Epithelial cell of proximal tubule (primary cell): ENCODE results near the gene UBAC1. TPM values are rescaled to one million over a fixed set of nuclear protein-coding genes. Genes with fewer than 3 reads are reported as not detected.

Experiments used
- DNase-seq: peaks from one replicate; pipeline ENCODE4 v3.0.0-alpha.2; 2011; ENCODE audit warnings: low read depth
- H3K4me3 ChIP-seq: 2 replicates; pipeline ENCODE4 v1.5.1; 2011; ENCODE audit warnings: low read depth, mild to moderate bottlenecking, low read length
- total RNA-seq: library from RNA; depleted of rRNA; stranded (reverse); fragments of >200 nt; gene quantifications from 2 replicates; pipeline ENCODE4 v1.2.3, GENCODE V29; 2015
- TF ChIP-seq, protein P1 (sequence below): conservative IDR thresholded peaks from 2 replicates; pipeline ENCODE4 v1.5.1; 2012; ENCODE audit warnings: low read depth, mild to moderate bottlenecking, low read length

UBAC1 gene
- total RNA-seq, 1 donor from 2014 or later = 40.9 TPM

DNA sequence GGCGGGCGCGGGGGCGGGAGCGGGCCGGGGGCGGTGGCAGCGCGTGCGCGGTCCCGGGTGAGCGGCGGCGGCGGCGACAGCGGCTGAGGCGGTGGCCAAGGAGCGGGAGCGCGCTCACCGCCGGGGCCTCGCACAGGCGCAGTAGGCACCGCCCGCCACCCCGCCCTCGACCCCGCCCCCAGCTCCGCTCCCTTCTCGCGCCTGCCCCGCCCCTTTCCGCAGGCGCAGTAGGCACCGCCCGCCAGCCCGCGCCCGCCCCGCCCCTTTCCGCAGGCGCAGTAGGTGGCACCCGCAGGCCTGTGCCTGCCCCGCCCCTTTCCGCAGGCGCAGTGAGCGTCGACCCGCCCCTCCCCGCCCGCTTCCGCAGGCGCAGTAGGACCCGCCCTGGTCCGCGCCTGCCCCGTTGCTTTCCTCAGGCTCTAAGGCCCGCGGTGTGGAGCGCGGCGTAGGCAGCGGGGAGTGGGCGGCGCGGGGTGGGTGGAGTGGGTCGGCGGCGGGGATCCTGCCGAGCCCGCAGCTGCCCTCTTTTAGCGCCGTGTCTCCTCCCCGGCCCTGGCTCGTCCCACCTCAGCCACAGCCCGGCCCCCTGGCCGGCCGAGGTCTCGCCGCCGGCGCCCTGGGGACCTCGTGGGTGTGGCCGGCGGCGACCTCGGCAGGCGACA is 53.6 kb downstream of the UBAC1 start, which contains the start of gene CAMSAP1:
TSS of gene CAMSAP1 (minus strand) at position 116 of the 662 bp plus-strand sequence. CDS start 387 bp downstream, outside the sequence.
- peak within 1 kb of the TSS; percentile 74 for H3K4me3 ChIP-seq
- DNase-seq = no peak
- TF ChIP-seq, protein P1, sequence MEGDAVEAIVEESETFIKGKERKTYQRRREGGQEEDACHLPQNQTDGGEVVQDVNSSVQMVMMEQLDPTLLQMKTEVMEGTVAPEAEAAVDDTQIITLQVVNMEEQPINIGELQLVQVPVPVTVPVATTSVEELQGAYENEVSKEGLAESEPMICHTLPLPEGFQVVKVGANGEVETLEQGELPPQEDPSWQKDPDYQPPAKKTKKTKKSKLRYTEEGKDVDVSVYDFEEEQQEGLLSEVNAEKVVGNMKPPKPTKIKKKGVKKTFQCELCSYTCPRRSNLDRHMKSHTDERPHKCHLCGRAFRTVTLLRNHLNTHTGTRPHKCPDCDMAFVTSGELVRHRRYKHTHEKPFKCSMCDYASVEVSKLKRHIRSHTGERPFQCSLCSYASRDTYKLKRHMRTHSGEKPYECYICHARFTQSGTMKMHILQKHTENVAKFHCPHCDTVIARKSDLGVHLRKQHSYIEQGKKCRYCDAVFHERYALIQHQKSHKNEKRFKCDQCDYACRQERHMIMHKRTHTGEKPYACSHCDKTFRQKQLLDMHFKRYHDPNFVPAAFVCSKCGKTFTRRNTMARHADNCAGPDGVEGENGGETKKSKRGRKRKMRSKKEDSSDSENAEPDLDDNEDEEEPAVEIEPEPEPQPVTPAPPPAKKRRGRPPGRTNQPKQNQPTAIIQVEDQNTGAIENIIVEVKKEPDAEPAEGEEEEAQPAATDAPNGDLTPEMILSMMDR = no peak

DNA sequence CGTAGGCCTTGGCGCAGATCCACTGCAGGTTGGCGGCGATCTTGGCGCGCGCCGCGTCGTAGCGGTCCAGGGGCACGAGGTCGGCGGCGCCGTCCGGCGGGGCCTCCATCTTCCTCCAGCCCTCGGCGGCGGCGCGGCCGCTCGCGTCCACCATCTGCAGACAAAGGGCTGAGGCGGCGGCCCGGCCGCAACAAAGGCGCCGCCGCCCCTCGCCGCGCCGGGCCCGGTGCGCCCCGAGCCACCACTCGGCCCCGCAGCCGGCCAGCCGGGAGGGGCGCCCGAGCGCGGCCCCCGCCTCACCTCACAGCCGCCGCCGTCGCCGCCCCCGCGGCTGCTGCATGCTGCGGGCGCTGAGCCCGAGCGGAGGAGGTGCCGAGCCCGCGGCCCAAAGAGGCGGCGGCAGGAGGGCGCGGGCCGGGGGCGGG is 54.2 kb downstream of the UBAC1 start:
- TF ChIP-seq, protein P1 = no peak
- H3K4me3 ChIP-seq = peak overlapping the region; percentile 61
- DNase-seq = no peak

DNA sequence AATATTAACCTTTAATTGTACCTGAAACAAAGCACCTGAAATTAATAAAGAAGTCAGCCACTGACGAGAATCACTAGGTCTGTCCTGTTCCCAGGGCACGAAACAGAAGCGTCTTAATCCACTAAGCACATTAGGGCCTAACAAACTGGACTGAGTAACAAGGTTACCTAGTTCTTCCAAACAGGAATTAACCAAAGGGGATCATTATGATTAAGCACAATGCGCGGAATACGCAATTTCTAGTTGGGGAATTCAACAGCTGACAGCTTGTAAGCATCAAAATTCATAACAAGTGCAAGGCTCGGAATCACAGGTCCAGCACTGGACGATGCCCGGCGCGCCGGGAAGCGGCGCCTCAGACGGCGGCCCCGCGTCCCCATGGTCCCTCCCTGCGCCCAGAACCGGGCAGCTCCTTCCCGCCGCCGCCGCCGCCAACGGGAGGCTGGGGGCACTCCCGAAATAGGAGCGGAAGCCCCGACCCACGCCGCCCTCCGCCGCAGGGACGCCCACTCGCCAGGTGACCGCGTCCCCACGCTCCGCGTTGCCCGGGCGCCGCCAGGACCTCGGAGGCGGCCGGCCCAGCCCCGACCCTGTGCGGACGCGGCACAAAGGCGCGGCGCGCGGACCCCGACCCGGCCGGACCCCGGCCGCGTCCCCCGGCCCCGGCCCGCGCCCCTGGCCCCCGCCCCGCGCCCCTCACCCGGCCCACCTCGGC is 54.7 kb downstream of the UBAC1 start:
- peak overlapping the region; percentile 61 for H3K4me3 ChIP-seq
- TF ChIP-seq, protein P1 = no peak
- DNase-seq = peak; percentile 39

DNA sequence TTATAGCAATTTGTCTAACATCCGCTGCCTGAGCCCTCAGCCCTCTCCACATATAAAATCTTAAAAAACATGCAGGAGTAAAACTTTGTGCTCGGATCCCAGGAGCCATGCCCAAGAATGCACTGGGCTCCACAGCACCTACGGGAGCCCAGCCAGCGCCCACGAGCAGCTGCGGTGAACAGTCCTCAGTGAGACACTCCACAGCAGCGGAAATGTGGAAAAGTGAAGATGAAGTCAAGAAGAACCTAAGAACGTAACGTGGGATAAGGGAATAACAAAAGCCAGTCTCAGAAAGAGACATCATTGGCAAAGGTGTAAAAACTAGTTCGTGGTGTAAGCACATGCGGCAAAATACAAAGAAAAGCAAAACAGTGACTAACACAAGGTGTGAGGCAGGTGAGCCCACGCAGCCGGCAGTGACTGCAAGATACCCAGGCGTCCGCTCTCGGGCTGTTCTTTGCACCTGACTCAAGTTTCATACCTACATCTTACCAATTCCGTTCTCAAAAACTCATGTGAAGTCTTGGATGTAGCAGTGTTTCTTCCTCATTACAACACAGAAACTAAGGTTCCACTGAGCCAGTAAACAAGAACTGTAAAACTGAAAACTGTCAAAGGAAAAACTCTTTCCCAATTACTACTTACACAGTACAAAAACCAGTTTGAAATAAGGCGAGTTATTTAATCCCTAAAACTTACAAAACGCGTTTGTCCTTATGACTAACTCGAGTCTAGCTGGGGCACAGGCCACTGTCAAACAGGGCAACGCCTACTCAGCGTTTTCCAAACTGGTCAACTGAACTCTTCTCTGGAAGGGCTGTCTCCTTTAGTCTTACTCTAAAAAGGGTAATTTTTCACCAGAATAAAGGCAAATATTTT is 55.6 kb downstream of the UBAC1 start:
- TF ChIP-seq, protein P1 = no peak
- DNase-seq = peak; percentile 37

DNA sequence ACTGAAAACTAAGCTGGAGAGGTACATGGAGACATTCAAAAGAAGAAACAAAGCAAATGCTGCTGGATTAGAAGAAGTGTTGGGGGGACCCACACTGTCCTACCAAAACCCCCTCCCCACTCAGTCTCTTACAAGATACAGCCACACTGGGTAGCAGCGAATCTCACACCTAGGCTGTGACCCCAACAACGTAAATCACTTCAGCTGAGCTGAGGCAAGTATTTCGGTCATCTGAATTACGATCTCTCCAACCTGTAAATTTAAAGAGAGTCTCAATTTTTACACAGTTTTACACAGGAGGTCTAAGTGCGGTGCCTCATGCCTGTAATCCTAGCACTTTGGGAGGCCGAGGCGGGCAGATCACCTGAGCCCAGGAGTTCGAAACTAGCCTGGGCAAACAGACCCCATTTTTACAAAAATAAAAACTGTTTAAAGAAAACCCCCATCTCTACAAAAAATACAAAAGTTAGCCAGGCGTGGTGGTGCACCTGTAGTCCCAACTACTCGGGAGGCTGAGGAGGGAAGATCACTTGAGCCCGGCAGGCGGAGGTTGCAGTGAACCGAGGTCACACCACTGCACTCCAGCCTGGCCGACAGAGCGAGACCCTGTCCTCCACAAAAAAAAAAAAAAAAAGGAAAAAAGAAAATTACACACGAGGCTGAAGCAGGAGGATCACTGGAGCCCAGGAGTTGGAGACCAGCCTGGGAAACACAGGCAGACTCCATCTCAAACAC is 57.2 kb downstream of the UBAC1 start:
- no peak for DNase-seq
- TF ChIP-seq, protein P1 = no peak
- H3K4me3 ChIP-seq = no peak overlapping the region

More for the DNA sequence above, 55.6 kb downstream of the UBAC1 start:
- H3K4me3 ChIP-seq = peak overlapping the region; percentile 61

DNA sequence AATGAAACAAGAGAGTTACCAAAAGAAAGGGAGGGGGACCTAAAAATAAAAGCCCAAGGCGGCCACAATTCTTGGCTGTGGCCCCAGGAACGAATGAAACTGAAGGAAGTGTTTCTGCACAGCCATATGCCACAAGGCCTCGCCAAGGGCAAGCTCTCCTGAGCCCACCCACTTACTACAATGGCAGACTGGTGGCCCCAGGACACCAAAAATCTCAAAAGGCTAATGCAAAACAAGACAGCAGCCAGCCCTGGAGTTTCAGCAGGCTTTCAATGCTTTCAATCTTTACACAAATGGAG is 57.9 kb downstream of the UBAC1 start:
- TF ChIP-seq, protein P1 = no peak
- no peak for DNase-seq
- H3K4me3 ChIP-seq = no peak overlapping the region
